ENCODE measurements around the gene TTC7B.

Gene TTC7B

GRCh38 chr14:90541076-90541634 lies 275.1 kb downstream of the TTC7B start:
- TF ChIP-seq CTCF (IDR thresholded peaks at IDR 0.05; ENCODE audit: low read depth, low read length), result no peak
- H3K4me3 ChIP-seq (replicated peaks in 1 of 2; ENCODE audit: low read depth in 2 of 2, low read length in 2 of 2), result no peak overlapping the region
- DNase-seq (ENCODE audit: low read depth in 2 of 2), result no peak

- H3K4me3 ChIP-seq (replicated peaks in 1 of 2; ENCODE audit: low read depth in 2 of 2, low read length in 2 of 2), result no peak overlapping the region
- no peak for TF ChIP-seq CTCF (IDR thresholded peaks at IDR 0.05; ENCODE audit: low read depth, low read length)
- DNase-seq (ENCODE audit: low read depth in 2 of 2), result no peak
Observed at GRCh38 chr14:90540437-90540836, 275.8 kb downstream of the TTC7B start.

- no peak overlapping the region for H3K4me3 ChIP-seq (replicated peaks in 1 of 2; ENCODE audit: low read depth in 2 of 2, low read length in 2 of 2)
- no peak for TF ChIP-seq CTCF (IDR thresholded peaks at IDR 0.05; ENCODE audit: low read depth, low read length)
- no peak for DNase-seq (ENCODE audit: low read depth in 2 of 2)
Observed at GRCh38 chr14:90539996-90540395, 276.2 kb downstream of the TTC7B start.

GRCh38 chr14:90539496-90539775 lies 276.8 kb downstream of the TTC7B start:
- DNase-seq (ENCODE audit: low read depth in 2 of 2), result no peak
- H3K4me3 ChIP-seq (replicated peaks in 1 of 2; ENCODE audit: low read depth in 2 of 2, low read length in 2 of 2), result no peak overlapping the region
- no peak for TF ChIP-seq CTCF (IDR thresholded peaks at IDR 0.05; ENCODE audit: low read depth, low read length)

- DNase-seq (ENCODE audit: low read depth in 2 of 2), result no peak
- no peak for TF ChIP-seq CTCF (IDR thresholded peaks at IDR 0.05; ENCODE audit: low read depth, low read length)
- H3K4me3 ChIP-seq (replicated peaks in 1 of 2; ENCODE audit: low read depth in 2 of 2, low read length in 2 of 2), result no peak overlapping the region
Observed at GRCh38 chr14:90538716-90539495, 277.3 kb downstream of the TTC7B start.

- no peak overlapping the region for H3K4me3 ChIP-seq (replicated peaks in 1 of 2; ENCODE audit: low read depth in 2 of 2, low read length in 2 of 2)
- DNase-seq (ENCODE audit: low read depth in 2 of 2), result no peak
- TF ChIP-seq CTCF (IDR thresholded peaks at IDR 0.05; ENCODE audit: low read depth, low read length), result no peak
Observed at GRCh38 chr14:90538095-90538494, 278.1 kb downstream of the TTC7B start.
